SJSA1 (cell line): ENCODE data around the gene SPCS3. TPM values are rescaled to one million over a fixed set of nuclear protein-coding genes. Genes with fewer than 3 reads are reported as not detected.
A peak's percentile ranks its signal among the peaks of the same experiment; 100 is the strongest.
"Not testable (repeated sequence)": the region's sequence is repeated elsewhere in the genome, so short reads cannot be mapped to it uniquely, and the experiment has no call there.

Experiments used
- DNase-seq, 2 experiments: peaks; one replicate each; pipeline ENCODE4 v3.0.0-alpha.2; 2015 to 2020; ENCODE audit warnings: low spot score in 2 of 2, low read depth in 1 of 2
- H3K27ac ChIP-seq: fragments of 250-450 bp; sonication (Bioruptor Pico); 2 replicates; pipeline ENCODE4 v1.5.1; 2020; ENCODE audit warnings: mild to moderate bottlenecking, moderate library complexity
- H3K27me3 ChIP-seq: fragments of 250-450 bp; sonication (Bioruptor Pico); replicated peaks from 2 replicates; pipeline ENCODE4 v1.5.1; 2020; ENCODE audit warnings: mild to moderate bottlenecking, moderate library complexity
- H3K36me3 ChIP-seq: fragments of 250-450 bp; sonication (Bioruptor Pico); 2 replicates; pipeline ENCODE4 v1.5.1; 2020; ENCODE audit warnings: mild to moderate bottlenecking
- H3K4me1 ChIP-seq: fragments of 250-450 bp; sonication (Bioruptor Pico); replicated peaks from 2 replicates; pipeline ENCODE4 v1.6.1; 2021; ENCODE audit warnings: mild to moderate bottlenecking
- H3K4me3 ChIP-seq: fragments of 250-450 bp; sonication (Bioruptor Pico); 2 replicates; pipeline ENCODE4 v1.5.1; 2020; ENCODE audit warnings: mild to moderate bottlenecking
- H3K9me3 ChIP-seq: fragments of 250-450 bp; sonication (Bioruptor Pico); replicated peaks from 2 replicates; pipeline ENCODE4 v1.5.1; 2020; ENCODE audit warnings: mild to moderate bottlenecking
- total RNA-seq: library from RNA; depleted of rRNA; stranded (reverse); fragments of >200 nt; shearing (Covaris generic); gene quantifications from 2 replicates; pipeline ENCODE4 v1.2.3, GENCODE V29; 2014

The SPCS3 gene
- total RNA-seq, 1 experiment from 2014 or later, result 100 TPM

- no peak for DNase-seq
- Histone ChIP-seq H3K36me3 (no peaks in the 10 kb centered on the region), H3K9me3 (no peaks in the 10 kb centered on the region), H3K4me1 (peaks cover 4% of the 10 kb centered on the region), H3K27me3 (no peaks in the 10 kb centered on the region), H3K27ac (no peak overlapping the region), H3K4me3 (no peak overlapping the region)
Measured at GRCh38 chr4:176291748-176292147, 28.0 kb upstream of the SPCS3 start.

DNA sequence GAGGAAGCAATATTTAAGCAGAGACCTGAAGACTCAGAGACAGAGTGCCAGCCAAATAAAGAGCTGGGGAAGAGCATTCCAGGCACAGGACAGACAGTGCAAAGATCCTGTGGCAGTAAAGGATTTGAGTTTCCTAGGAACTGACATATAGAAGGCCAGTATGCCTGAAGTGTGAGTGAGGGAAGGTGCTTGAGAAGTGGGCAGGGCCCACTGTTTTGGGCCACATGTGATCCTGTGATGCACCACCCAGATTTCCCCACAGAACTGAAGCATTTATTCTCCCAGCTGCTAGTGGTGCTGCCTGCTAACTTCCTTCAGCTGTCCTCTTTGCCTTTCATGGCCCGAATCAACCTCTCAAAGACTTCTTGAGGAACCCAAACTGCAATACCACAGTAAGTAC lies 26.8 kb upstream of the SPCS3 start:
- no peaks in the 10 kb centered on the region for H3K9me3 ChIP-seq
- no peak overlapping the region for H3K4me3 ChIP-seq
- no peaks in the 10 kb centered on the region for H3K4me1 ChIP-seq
- no peaks in the 10 kb centered on the region for H3K36me3 ChIP-seq
- no peak for DNase-seq
- no peaks in the 10 kb centered on the region for H3K27me3 ChIP-seq
- H3K27ac ChIP-seq, result no peak overlapping the region

- Histone ChIP-seq H3K4me1 (no peaks in the 10 kb centered on the region), H3K4me3 (no peak overlapping the region), H3K27ac (no peak overlapping the region), H3K36me3 (no peaks in the 10 kb centered on the region), H3K27me3 (no peaks in the 10 kb centered on the region), H3K9me3 (no peaks in the 10 kb centered on the region)
- DNase-seq, result no peak
Measured at GRCh38 chr4:176293660-176294059, 26.1 kb upstream of the SPCS3 start.

DNA sequence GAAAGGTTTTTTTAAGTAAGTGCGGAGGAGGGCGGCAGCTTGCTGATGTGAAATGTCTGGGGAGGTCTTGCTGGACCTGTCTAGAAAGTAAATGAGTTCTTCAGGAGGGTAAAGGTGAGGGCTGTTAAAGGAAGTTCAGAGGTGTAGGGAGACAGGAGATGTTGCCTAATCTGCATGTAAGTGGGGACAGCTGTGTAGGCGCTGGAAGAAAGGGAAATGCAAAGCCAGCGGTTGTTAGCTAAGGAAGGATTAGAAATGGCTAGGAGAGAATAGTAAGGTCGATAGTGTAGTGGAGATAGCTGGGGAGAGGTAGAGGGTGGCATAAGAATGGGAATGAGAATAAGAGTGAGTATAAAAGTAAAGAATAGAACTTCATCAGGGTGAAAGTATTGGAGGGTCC lies 23.9 kb upstream of the SPCS3 start:
- H3K27me3 ChIP-seq, DNase-seq, H3K27ac ChIP-seq, H3K4me1 ChIP-seq, H3K36me3 ChIP-seq, H3K9me3 ChIP-seq, H3K4me3 ChIP-seq: not testable (repeated sequence)

DNA sequence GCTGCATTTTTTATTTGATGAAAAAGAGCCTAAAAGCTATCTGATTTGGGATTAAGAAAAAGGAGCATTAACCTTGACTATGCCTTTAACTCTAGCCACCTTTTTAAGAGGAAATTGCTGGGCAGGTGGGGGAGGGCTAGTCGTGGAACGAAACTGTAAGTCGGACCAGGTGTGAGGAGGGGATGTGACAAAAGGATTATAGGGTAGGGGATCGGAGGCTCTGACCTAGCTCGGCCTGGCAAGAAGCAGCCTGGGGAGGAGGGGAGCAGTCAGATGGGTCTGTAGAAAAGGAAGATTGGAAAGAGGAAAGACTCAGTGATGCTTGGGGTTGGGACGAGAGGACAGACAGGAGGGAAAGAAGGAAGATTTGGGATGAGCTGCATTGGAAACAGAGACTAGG lies 21.1 kb upstream of the SPCS3 start:
- no peaks in the 10 kb centered on the region for H3K36me3 ChIP-seq
- no peak overlapping the region for H3K4me3 ChIP-seq
- H3K27me3 ChIP-seq, result no peaks in the 10 kb centered on the region
- H3K4me1 ChIP-seq, result peaks cover 20% of the 10 kb centered on the region
- H3K27ac ChIP-seq, result no peak overlapping the region
- H3K9me3 ChIP-seq, result no peaks in the 10 kb centered on the region
- no peak for DNase-seq

- H3K4me1 ChIP-seq, result peaks cover 29% of the 10 kb centered on the region
- DNase-seq, result no peak
- no peak overlapping the region for H3K27ac ChIP-seq
- H3K9me3 ChIP-seq, result no peaks in the 10 kb centered on the region
- no peaks in the 10 kb centered on the region for H3K27me3 ChIP-seq
- no peak overlapping the region for H3K4me3 ChIP-seq
- H3K36me3 ChIP-seq, result no peaks in the 10 kb centered on the region
Measured at GRCh38 chr4:176300036-176300435, 19.7 kb upstream of the SPCS3 start.

DNA sequence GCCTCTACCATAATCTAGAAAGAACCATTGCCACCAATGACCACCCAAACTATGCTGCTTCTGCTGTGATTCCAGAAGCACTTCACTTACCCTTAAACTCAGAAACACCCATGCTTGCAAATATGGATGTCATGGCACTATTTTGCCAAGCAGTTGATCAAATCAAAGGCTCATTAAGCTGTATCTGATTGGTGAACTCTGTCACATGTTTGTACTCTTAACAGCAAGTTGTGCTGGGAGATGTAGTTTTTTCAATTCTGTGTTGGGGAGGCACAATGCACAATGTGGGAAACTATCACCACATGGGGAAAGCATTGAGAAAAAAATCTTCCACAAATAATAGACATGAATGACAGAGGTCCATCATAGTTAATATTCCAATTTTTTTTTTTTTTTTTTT lies 19.2 kb upstream of the SPCS3 start:
- H3K9me3 ChIP-seq, result no peaks in the 10 kb centered on the region
- H3K4me3 ChIP-seq, result no peak overlapping the region
- H3K36me3 ChIP-seq, result no peaks in the 10 kb centered on the region
- H3K27me3 ChIP-seq, result no peaks in the 10 kb centered on the region
- no peak overlapping the region for H3K27ac ChIP-seq
- DNase-seq, result no peak
- peaks cover 29% of the 10 kb centered on the region for H3K4me1 ChIP-seq

- peak overlapping the region; percentile 75 for H3K27ac ChIP-seq
Measured at GRCh38 chr4:176302283-176303275, 17.2 kb upstream of the SPCS3 start.

GRCh38 chr4:176303938-176304337 lies 15.8 kb upstream of the SPCS3 start:
- H3K27me3 ChIP-seq, result no peaks in the 10 kb centered on the region
- DNase-seq, result no peak
- no peaks in the 10 kb centered on the region for H3K36me3 ChIP-seq
- peak overlapping the region; percentile 39 for H3K27ac ChIP-seq
- no peak overlapping the region for H3K4me3 ChIP-seq
- H3K9me3 ChIP-seq, result no peaks in the 10 kb centered on the region
- H3K4me1 ChIP-seq, result peaks cover 29% of the 10 kb centered on the region

More at GRCh38 chr4:176302283-176303275, 17.2 kb upstream of the SPCS3 start:
- H3K4me1 ChIP-seq, result peaks cover 29% of the 10 kb centered on the region
- no peaks in the 10 kb centered on the region for H3K9me3 ChIP-seq
- H3K4me3 ChIP-seq, result no peak overlapping the region
- H3K27me3 ChIP-seq, result no peaks in the 10 kb centered on the region
- peak in 1 of 2 experiments; percentile 79 for DNase-seq
- H3K36me3 ChIP-seq, result no peaks in the 10 kb centered on the region

DNA sequence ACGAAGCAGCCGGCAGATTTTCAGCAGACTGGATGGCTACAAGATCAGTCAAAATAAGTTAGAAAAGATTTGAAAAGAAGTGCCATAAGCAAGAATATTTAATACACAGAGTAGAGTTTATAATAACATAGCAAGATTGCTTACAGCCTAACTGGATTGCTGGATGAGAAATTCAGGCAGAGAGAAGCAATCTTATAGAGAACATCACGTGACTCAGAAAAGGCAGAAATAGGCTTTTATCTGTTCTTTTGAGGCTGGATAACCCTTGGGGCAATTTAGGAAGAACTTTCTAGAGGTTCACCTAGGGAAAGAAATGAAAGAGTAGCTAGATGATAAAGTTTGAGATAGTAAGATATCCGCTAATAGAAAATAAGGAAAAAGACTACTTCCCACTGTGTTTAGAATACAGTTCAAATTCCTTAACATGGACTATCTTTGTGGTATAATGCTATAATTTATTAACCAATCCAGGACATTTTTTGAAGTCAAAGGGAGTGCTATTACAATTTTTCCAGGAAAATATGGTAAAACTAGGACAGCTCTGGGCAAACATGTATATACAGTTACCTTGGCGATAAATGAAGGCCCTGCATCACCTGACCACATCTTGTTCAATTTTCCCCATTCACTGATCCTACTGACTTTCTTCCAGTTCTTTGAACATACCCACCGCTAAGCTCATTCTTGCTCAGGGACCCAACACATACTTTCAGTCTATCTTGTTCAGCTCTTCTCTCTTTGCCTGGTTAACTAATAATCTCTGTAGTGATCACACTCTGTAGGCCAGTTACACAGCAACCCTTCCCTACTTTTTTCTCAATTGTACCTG lies 12.7 kb upstream of the SPCS3 start:
- Histone ChIP-seq H3K4me1 (peaks cover 22% of the 10 kb centered on the region), H3K27me3 (no peaks in the 10 kb centered on the region), H3K36me3 (no peaks in the 10 kb centered on the region), H3K4me3 (no peak overlapping the region), H3K9me3 (no peaks in the 10 kb centered on the region), H3K27ac (no peak overlapping the region)
- no peak for DNase-seq

DNA sequence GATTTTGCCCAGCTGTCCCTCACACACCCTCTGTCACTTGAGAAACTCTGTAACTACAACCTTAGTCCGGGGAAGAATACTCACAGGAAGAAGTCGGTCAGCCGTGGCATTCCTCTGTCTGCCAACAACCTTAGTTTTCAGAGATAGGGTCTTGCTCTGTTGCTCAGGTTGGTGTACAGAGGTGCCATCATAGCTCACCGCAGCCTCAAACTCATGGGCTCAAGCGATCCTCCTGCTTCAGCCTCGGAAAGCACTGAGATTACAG lies 12.2 kb upstream of the SPCS3 start:
- Histone ChIP-seq H3K4me3 (no peak overlapping the region), H3K36me3 (no peaks in the 10 kb centered on the region), H3K27ac (no peak overlapping the region), H3K9me3 (no peaks in the 10 kb centered on the region), H3K4me1 (peaks cover 19% of the 10 kb centered on the region), H3K27me3 (no peaks in the 10 kb centered on the region)
- DNase-seq, result no peak

DNA sequence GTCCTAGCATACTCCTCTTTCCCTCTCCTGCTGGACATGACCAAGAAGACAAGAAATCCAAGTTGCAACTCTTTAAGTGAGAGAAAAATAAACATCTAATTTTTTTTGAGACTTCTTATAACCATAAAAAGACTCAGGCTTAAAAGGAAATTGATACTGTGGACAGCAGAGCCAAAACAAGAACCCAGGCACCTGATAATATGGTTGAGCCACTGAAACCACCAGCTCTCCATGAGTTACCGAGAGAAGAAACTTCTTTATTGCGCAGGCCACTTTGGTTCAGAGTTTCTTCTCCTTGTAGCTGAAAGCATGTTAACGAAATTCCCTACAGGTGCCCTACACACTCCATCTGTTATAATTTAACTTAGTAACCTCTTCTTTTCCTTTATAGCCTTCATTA lies 11.3 kb upstream of the SPCS3 start:
- no peaks in the 10 kb centered on the region for H3K36me3 ChIP-seq
- no peak overlapping the region for H3K4me3 ChIP-seq
- H3K4me1 ChIP-seq, result peaks cover 11% of the 10 kb centered on the region
- H3K27me3 ChIP-seq, result no peaks in the 10 kb centered on the region
- no peaks in the 10 kb centered on the region for H3K9me3 ChIP-seq
- no peak overlapping the region for H3K27ac ChIP-seq
- no peak for DNase-seq

GRCh38 chr4:176309046-176309445 lies 10.7 kb upstream of the SPCS3 start:
- Histone ChIP-seq H3K27me3 (no peaks in the 10 kb centered on the region), H3K9me3 (no peaks in the 10 kb centered on the region), H3K4me1 (peaks cover 5% of the 10 kb centered on the region), H3K36me3 (no peaks in the 10 kb centered on the region), H3K27ac (no peak overlapping the region), H3K4me3 (no peak overlapping the region)
- no peak for DNase-seq

DNA sequence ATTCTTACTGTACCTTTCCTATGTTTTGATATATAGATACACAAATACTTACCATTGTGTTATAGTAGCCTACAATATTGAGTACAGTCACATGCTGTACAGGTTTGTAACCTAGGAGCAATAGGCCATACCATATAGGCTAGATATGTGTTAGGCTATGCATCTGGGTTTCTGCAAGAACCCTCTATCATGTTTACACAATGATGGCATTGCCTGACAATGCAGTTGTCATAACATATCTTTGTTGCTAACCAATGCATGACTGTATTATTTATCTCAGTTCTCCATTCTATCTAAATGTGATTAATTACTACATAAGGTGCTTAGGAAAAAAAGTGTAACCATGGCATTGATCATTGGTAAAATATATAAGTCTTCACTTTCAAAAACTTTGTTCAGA lies 10.0 kb upstream of the SPCS3 start:
- Histone ChIP-seq H3K9me3 (no peaks in the 10 kb centered on the region), H3K4me3 (no peak overlapping the region), H3K36me3 (no peaks in the 10 kb centered on the region), H3K27me3 (no peaks in the 10 kb centered on the region), H3K27ac (no peak overlapping the region), H3K4me1 (no peaks in the 10 kb centered on the region)
- DNase-seq, result no peak
